ENCODE measurements around the gene EIF1.

GRCh38 chr17:41647038-41647813, 41.5 kb upstream of the EIF1 start:
- TF ChIP-seq, protein P1, sequence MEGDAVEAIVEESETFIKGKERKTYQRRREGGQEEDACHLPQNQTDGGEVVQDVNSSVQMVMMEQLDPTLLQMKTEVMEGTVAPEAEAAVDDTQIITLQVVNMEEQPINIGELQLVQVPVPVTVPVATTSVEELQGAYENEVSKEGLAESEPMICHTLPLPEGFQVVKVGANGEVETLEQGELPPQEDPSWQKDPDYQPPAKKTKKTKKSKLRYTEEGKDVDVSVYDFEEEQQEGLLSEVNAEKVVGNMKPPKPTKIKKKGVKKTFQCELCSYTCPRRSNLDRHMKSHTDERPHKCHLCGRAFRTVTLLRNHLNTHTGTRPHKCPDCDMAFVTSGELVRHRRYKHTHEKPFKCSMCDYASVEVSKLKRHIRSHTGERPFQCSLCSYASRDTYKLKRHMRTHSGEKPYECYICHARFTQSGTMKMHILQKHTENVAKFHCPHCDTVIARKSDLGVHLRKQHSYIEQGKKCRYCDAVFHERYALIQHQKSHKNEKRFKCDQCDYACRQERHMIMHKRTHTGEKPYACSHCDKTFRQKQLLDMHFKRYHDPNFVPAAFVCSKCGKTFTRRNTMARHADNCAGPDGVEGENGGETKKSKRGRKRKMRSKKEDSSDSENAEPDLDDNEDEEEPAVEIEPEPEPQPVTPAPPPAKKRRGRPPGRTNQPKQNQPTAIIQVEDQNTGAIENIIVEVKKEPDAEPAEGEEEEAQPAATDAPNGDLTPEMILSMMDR (IDR thresholded peaks at IDR 0.05; ENCODE audit: low read length): no peak
- no peak for TF ChIP-seq EZH2 (IDR thresholded peaks at IDR 0.05; ENCODE audit: borderline replicate concordance, low read length)

All from OCI-LY1 (cell line).